ENCODE results near the gene BORCS5. TPM values are rescaled to one million over a fixed set of nuclear protein-coding genes. Genes with fewer than 3 reads are reported as not detected.

The BORCS5 gene
- total and polyA plus RNA-seq, 2 experiments from 2014 or later, result 11.3 to 12.6 TPM

DNA sequence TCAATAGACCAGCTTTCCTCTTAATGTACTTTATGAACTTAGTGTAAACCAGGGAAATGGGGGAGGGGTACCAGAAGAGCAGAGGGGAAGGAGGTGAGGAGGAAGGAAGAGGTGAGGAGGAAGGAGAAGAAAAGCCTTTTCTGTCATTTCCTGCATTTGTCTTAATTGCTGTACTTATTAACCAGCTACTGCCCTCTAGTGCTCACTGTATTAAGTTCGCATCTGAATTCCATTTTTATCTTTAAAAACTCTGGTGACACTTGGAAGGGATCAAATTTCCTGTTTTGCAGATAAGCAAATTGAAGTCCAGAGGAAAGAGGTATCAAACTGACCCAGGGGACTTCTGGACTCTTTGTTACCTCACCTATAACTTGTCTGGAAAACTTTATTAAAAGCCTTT, 29.1 kb upstream of the BORCS5 start:
- H3K27me3 ChIP-seq (ENCODE audit: insufficient read depth), result no peaks in the 10 kb centered on the region
- no peak overlapping the region for H3K27ac ChIP-seq (ENCODE audit: low read depth)
- H3K4me2 ChIP-seq, result no peak overlapping the region
- no peaks in the 10 kb centered on the region for H3K9me2 ChIP-seq (ENCODE audit: insufficient read depth)
- no peak overlapping the region for H3K4me3 Mint-ChIP-seq
- no peak overlapping the region for H3K27ac Mint-ChIP-seq
- H3K36me3 ChIP-seq (ENCODE audit: insufficient read depth), result no peaks in the 10 kb centered on the region
- no peaks in the 10 kb centered on the region for H3K79me2 ChIP-seq (replicated peaks; ENCODE audit: insufficient read depth)
- H3K4me1 ChIP-seq (ENCODE audit: insufficient read depth), result peaks cover 19% of the 10 kb centered on the region; the same call in 1 of the 2 replicates
- H2AFZ ChIP-seq, result no peak overlapping the region
- H3K4me3 ChIP-seq, result no peak overlapping the region
- peak; percentile 88 for DNase-seq (ENCODE audit: low spot score)
- no peak for TF ChIP-seq NANOG (IDR thresholded peaks at IDR 0.05; ENCODE audit: borderline replicate concordance)
- TF ChIP-seq, protein P1, sequence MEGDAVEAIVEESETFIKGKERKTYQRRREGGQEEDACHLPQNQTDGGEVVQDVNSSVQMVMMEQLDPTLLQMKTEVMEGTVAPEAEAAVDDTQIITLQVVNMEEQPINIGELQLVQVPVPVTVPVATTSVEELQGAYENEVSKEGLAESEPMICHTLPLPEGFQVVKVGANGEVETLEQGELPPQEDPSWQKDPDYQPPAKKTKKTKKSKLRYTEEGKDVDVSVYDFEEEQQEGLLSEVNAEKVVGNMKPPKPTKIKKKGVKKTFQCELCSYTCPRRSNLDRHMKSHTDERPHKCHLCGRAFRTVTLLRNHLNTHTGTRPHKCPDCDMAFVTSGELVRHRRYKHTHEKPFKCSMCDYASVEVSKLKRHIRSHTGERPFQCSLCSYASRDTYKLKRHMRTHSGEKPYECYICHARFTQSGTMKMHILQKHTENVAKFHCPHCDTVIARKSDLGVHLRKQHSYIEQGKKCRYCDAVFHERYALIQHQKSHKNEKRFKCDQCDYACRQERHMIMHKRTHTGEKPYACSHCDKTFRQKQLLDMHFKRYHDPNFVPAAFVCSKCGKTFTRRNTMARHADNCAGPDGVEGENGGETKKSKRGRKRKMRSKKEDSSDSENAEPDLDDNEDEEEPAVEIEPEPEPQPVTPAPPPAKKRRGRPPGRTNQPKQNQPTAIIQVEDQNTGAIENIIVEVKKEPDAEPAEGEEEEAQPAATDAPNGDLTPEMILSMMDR (conservative IDR thresholded peaks at IDR 0.05; ENCODE audit: low read depth in 2 of 2), result peak; percentile 73 to 87
- 0 out of 2 replicates have a peak, but pooled peaks cover 3% of the 10 kb centered on the region for H3F3A ChIP-seq (replicated peaks; ENCODE audit: low read depth)
- peaks cover 4% of the 10 kb centered on the region; the same call in 2 of the 3 replicates for H3K9me3 Mint-ChIP-seq
- peaks cover 14% of the 10 kb centered on the region for H3K4me1 Mint-ChIP-seq
- H3K36me3 Mint-ChIP-seq (ENCODE audit: low read depth), result 0 out of 3 replicates have a peak, but pooled peaks cover 5% of the 10 kb centered on the region
- H3K27me3 Mint-ChIP-seq (ENCODE audit: insufficient read depth, low read depth, poor library complexity), result peaks cover 14% of the 10 kb centered on the region
- no peak; the same call in 2 of the 3 replicates for ATAC-seq
- H4K20me1 ChIP-seq (replicated peaks; ENCODE audit: insufficient read depth), result no peaks in the 10 kb centered on the region

DNA sequence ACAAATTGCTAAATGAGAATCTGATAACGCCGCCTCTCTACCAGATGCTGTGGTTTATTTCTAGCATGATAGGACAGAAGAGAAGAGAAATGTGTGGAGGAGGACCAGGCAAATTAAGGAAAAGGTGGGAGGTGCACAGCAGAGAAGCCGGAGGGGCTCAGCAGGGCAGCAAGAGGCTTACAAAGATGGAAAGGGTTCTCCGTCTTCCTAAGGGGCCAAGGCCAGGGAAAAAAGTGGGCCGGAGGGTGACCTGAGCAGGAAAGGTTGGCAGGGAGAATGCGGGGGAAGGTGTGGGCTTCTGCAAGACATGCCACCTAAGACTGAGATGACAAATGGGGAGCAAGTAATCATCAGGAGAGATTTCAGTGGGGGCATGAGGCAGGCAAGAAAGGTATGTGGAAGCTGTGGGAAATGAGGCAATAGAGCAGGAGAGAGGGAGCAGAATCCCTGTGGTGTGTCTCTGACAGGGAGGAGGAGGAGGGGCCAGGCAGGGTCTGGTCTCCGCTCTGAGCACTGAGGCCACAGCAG, 25.6 kb upstream of the BORCS5 start:
- Histone ChIP-seq H3K4me3 (no peak overlapping the region), H4K20me1 (replicated peaks; ENCODE audit: insufficient read depth) (no peaks in the 10 kb centered on the region), H3K4me1 (ENCODE audit: insufficient read depth) (peaks cover 14% of the 10 kb centered on the region; the same call in 1 of the 2 replicates), H3F3A (replicated peaks; ENCODE audit: low read depth) (no peaks in the 10 kb centered on the region; the same call in 1 of the 2 replicates), H3K36me3 (ENCODE audit: insufficient read depth) (no peaks in the 10 kb centered on the region), H3K27me3 (ENCODE audit: insufficient read depth) (no peaks in the 10 kb centered on the region), H3K79me2 (replicated peaks; ENCODE audit: insufficient read depth) (no peaks in the 10 kb centered on the region), H3K27ac (ENCODE audit: low read depth) (0 out of 2 replicates have a peak overlapping the region, but pooled peaks have one; percentile 77), H2AFZ (no peak overlapping the region), H3K9me2 (ENCODE audit: insufficient read depth) (no peaks in the 10 kb centered on the region), H3K4me2 (no peak overlapping the region)
- Mint-ChIP-seq H3K27ac (peak overlapping the region; percentile 40; the same call in 1 of the 2 replicates), H3K4me1 (peaks cover 25% of the 10 kb centered on the region), H3K9me3 (no peaks in the 10 kb centered on the region), H3K36me3 (ENCODE audit: low read depth) (no peaks in the 10 kb centered on the region), H3K27me3 (ENCODE audit: insufficient read depth, low read depth, poor library complexity) (peaks cover 13% of the 10 kb centered on the region), H3K4me3 (peak overlapping the region; percentile 3; the same call in 1 of the 3 replicates)
- ATAC-seq, result peak; percentile 91
- peak; percentile 64 for DNase-seq (ENCODE audit: low spot score)
- TF ChIP-seq EZH2 (IDR thresholded peaks at IDR 0.05; ENCODE audit: low read depth, unreplicated experiment), result no peak
- no peak for TF ChIP-seq ZNF331 (CRISPR knock-in tag; IDR thresholded peaks at IDR 0.05; ENCODE audit: low read depth)
- TF ChIP-seq STAT1 (IDR thresholded peaks at IDR 0.05; ENCODE audit: unreplicated experiment), result no peak
- TF ChIP-seq, protein P1 (conservative IDR thresholded peaks at IDR 0.05; ENCODE audit: low read depth in 2 of 2), result no peak
- TF ChIP-seq JUNB (IDR thresholded peaks at IDR 0.05; ENCODE audit: unreplicated experiment), result no peak
- TF ChIP-seq NANOG (IDR thresholded peaks at IDR 0.05; ENCODE audit: borderline replicate concordance), result no peak
- no peak for TF ChIP-seq EZH2phosphoT487 (IDR thresholded peaks at IDR 0.05; ENCODE audit: unreplicated experiment)
- TF ChIP-seq ZNF114 (CRISPR knock-in tag; IDR thresholded peaks at IDR 0.05), result no peak
- TF ChIP-seq POLR2AphosphoS5 (IDR thresholded peaks at IDR 0.05; ENCODE audit: low read depth), result no peak
- TF ChIP-seq, protein P2, sequence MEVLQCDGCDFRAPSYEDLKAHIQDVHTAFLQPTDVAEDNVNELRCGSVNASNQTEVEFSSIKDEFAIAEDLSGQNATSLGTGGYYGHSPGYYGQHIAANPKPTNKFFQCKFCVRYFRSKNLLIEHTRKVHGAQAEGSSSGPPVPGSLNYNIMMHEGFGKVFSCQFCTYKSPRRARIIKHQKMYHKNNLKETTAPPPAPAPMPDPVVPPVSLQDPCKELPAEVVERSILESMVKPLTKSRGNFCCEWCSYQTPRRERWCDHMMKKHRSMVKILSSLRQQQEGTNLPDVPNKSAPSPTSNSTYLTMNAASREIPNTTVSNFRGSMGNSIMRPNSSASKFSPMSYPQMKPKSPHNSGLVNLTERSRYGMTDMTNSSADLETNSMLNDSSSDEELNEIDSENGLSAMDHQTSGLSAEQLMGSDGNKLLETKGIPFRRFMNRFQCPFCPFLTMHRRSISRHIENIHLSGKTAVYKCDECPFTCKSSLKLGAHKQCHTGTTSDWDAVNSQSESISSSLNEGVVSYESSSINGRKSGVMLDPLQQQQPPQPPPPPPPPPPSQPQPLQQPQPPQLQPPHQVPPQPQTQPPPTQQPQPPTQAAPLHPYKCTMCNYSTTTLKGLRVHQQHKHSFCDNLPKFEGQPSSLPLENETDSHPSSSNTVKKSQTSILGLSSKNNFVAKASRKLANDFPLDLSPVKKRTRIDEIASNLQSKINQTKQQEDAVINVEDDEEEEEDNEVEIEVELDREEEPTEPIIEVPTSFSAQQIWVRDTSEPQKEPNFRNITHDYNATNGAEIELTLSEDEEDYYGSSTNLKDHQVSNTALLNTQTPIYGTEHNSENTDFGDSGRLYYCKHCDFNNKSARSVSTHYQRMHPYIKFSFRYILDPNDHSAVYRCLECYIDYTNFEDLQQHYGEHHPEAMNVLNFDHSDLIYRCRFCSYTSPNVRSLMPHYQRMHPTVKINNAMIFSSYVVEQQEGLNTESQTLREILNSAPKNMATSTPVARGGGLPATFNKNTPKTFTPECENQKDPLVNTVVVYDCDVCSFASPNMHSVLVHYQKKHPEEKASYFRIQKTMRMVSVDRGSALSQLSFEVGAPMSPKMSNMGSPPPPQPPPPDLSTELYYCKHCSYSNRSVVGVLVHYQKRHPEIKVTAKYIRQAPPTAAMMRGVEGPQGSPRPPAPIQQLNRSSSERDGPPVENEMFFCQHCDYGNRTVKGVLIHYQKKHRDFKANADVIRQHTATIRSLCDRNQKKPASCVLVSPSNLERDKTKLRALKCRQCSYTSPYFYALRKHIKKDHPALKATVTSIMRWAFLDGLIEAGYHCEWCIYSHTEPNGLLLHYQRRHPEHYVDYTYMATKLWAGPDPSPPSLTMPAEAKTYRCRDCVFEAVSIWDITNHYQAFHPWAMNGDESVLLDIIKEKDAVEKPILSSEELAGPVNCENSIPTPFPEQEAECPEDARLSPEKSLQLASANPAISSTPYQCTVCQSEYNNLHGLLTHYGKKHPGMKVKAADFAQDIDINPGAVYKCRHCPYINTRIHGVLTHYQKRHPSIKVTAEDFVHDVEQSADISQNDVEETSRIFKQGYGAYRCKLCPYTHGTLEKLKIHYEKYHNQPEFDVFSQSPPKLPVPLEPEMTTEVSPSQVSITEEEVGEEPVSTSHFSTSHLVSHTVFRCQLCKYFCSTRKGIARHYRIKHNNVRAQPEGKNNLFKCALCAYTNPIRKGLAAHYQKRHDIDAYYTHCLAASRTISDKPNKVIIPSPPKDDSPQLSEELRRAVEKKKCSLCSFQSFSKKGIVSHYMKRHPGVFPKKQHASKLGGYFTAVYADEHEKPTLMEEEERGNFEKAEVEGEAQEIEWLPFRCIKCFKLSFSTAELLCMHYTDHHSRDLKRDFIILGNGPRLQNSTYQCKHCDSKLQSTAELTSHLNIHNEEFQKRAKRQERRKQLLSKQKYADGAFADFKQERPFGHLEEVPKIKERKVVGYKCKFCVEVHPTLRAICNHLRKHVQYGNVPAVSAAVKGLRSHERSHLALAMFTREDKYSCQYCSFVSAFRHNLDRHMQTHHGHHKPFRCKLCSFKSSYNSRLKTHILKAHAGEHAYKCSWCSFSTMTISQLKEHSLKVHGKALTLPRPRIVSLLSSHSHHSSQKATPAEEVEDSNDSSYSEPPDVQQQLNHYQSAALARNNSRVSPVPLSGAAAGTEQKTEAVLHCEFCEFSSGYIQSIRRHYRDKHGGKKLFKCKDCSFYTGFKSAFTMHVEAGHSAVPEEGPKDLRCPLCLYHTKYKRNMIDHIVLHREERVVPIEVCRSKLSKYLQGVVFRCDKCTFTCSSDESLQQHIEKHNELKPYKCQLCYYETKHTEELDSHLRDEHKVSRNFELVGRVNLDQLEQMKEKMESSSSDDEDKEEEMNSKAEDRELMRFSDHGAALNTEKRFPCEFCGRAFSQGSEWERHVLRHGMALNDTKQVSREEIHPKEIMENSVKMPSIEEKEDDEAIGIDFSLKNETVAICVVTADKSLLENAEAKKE (CRISPR knock-in tag; IDR thresholded peaks at IDR 0.05), result no peak
